GM12874 (cell line): ENCODE results near the gene NENF.

ENCODE experiments used
- CTCF ChIP-seq: IDR thresholded peaks from 2 replicates; pipeline ENCODE4 v1.5.1; 2011; ENCODE audit warnings: low read depth, mild to moderate bottlenecking, control low read depth, low read length, moderate library complexity; ENCODE audit not compliant: insufficient read depth

Gene NENF

GRCh38 chr1:212402666-212403321 lies 29.9 kb upstream of the NENF start:
- TF ChIP-seq CTCF = no peak

- no peak for TF ChIP-seq CTCF
Measured at GRCh38 chr1:212410231-212410820, 22.4 kb upstream of the NENF start.

GRCh38 chr1:212412374-212412773 lies 20.3 kb upstream of the NENF start:
- no peak for TF ChIP-seq CTCF

- TF ChIP-seq CTCF = no peak
Measured at GRCh38 chr1:212413902-212414327, 18.8 kb upstream of the NENF start.

GRCh38 chr1:212414328-212415106 lies 18.2 kb upstream of the NENF start, which contains the start of gene PACC1:
PACC1 (minus strand) TSS chr1:212414886; CDS start chr1:212414757, 129 bp downstream.
- 0 out of 2 replicates have a peak, but pooled peaks have one; percentile 2 for TF ChIP-seq CTCF

- TF ChIP-seq CTCF = no peak
Measured at GRCh38 chr1:212415107-212415841, 17.4 kb upstream of the NENF start.

- no peak for TF ChIP-seq CTCF
Measured at GRCh38 chr1:212421165-212421564, 11.6 kb upstream of the NENF start.
